NCI-H187 (cell line): ENCODE results near the gene RINL.
A peak's percentile ranks its signal among the peaks of the same experiment; 100 is the strongest.
"Not testable (repeated sequence)": the region's sequence is repeated elsewhere in the genome, so short reads cannot be mapped to it uniquely, and the experiment has no call there.

Source experiments
- DNase-seq, 2 experiments: peaks; one replicate each; lab custom pipeline; 2025; lab: John Stamatoyannopoulos, UW

RINL gene

GRCh38 chr19:38875656-38876395 is 2.2 kb downstream of the RINL start:
- no peak for DNase-seq

- DNase-seq, result not testable (repeated sequence)
Measured at GRCh38 chr19:38873400-38873799, 4.7 kb downstream of the RINL start.

- no peak for DNase-seq
Measured at GRCh38 chr19:38870612-38871011, 7.5 kb downstream of the RINL start.

- peak in 1 of 2 experiments; percentile 41 for DNase-seq
Measured at GRCh38 chr19:38869836-38870607, 8.1 kb downstream of the RINL start.

- DNase-seq, result no peak
Measured at GRCh38 chr19:38869160-38869835, 8.8 kb downstream of the RINL start.

GRCh38 chr19:38868551-38868950 is 9.5 kb downstream of the RINL start:
- DNase-seq, result no peak

- DNase-seq, result no peak
Measured at GRCh38 chr19:38867171-38867780, 10.8 kb downstream of the RINL start.

- peak; percentile 69 to 82 for DNase-seq
Measured at GRCh38 chr19:38862321-38863059, 15.6 kb downstream of the RINL start.

GRCh38 chr19:38861368-38861767 is 16.7 kb downstream of the RINL start:
- DNase-seq, result no peak

GRCh38 chr19:38859631-38860204 is 18.4 kb downstream of the RINL start:
- not testable (repeated sequence) for DNase-seq

GRCh38 chr19:38856813-38857212 is 21.3 kb downstream of the RINL start:
- no peak for DNase-seq

- DNase-seq, result not testable (repeated sequence)
Measured at GRCh38 chr19:38855751-38856150, 22.3 kb downstream of the RINL start.

- not testable (repeated sequence) for DNase-seq
Measured at GRCh38 chr19:38854961-38855360, 23.1 kb downstream of the RINL start.

GRCh38 chr19:38853214-38853613 is 24.9 kb downstream of the RINL start:
- DNase-seq, result no peak

GRCh38 chr19:38852231-38853044 is 25.6 kb downstream of the RINL start:
- DNase-seq, result no peak

GRCh38 chr19:38851622-38852230 is 26.3 kb downstream of the RINL start:
- peak; percentile 33 to 93 for DNase-seq

GRCh38 chr19:38850976-38851621 is 27.0 kb downstream of the RINL start:
- DNase-seq, result no peak

- peak in 1 of 2 experiments; percentile 100 for DNase-seq
Measured at GRCh38 chr19:38850436-38850975, 27.6 kb downstream of the RINL start.

GRCh38 chr19:38849860-38850435 is 28.1 kb downstream of the RINL start, which contains the start of gene HNRNPL:
Gene HNRNPL, minus strand, starts transcription at chr19:38849986. Its CDS starts 20 bp downstream, at chr19:38849966.
- peak; percentile 100 for DNase-seq
